HepG2 (cell line): ENCODE data around the gene POU6F2. TPM values are rescaled to one million over a fixed set of nuclear protein-coding genes. Genes with fewer than 3 reads are reported as not detected.
A peak's percentile ranks its signal among the peaks of the same experiment; 100 is the strongest.

Experiments used
- ATF7-NPFF ChIP-seq: sonication (generic); formaldehyde crosslinking; IDR thresholded peaks from 2 replicates; pipeline ENCODE4 v1.8.1; 2023; ENCODE audit warnings: mild to moderate bottlenecking, low read depth, missing genetic modification reagents, moderate library complexity
- FOXP1 ChIP-seq, 2 experiments: fragments of 450-650 bp in 1 of 2; IDR thresholded peaks; 2 replicates each; pipeline ENCODE4 v1.6.1; 2017 to 2018; ENCODE audit warnings: antibody characterized with exemption in 1 of 2
- HNF1B ChIP-seq: sonication (generic); formaldehyde crosslinking; IDR thresholded peaks from 2 replicates; pipeline ENCODE4 v1.5.1; 2020; ENCODE audit warnings: mild to moderate bottlenecking, moderate library complexity, missing genetic modification reagents
- RAD21 ChIP-seq: fragments of 450-650 bp; formaldehyde crosslinking; IDR thresholded peaks from 2 replicates; pipeline ENCODE4 v1.5.0; 2020; ENCODE audit warnings: mild to moderate bottlenecking
- SMC3 ChIP-seq: IDR thresholded peaks from 2 replicates; pipeline ENCODE4 v1.6.1; 2011; ENCODE audit warnings: low read length, improper control_type of control experiment
- USF2 ChIP-seq, 2 experiments: sonication (generic) in 1 of 2; formaldehyde crosslinking in 1 of 2; IDR thresholded peaks; 2 replicates each; pipeline versions ENCODE4 v1.5.1 to v1.6.1; 2011 to 2020; ENCODE audit warnings: borderline replicate concordance in 1 of 2, low read depth in 1 of 2, low read length in 1 of 2, mild to moderate bottlenecking in 1 of 2, missing genetic modification reagents in 1 of 2, moderate library complexity in 1 of 2
- ZNF672 ChIP-seq: sonication (generic); formaldehyde crosslinking; IDR thresholded peaks from 2 replicates; pipeline ENCODE4 v1.8.1; 2022; ENCODE audit warnings: missing genetic modification reagents
- polyA plus RNA-seq, 8 experiments: library from polyadenylated mRNA; depleted of rRNA in 3 of 8; stranded (reverse) in 7 of 8; unstranded in 1 of 8; fragments of >200 nt; fragmentation: Illumina TruSeq in 4 of 8; extraction: Trizol in 4 of 8; gene quantifications; 2 replicates each; pipeline versions ENCODE4 v1.2.1 to v1.2.3, GENCODE V29; 2011 to 2016; ENCODE audit warnings: low read depth in 4 of 8, missing spikeins in 1 of 8, mixed read lengths in 1 of 8; ENCODE audit not compliant: insufficient read depth in 1 of 8
- total RNA-seq, 5 experiments: library from RNA; depleted of rRNA; stranded (reverse); fragments of >200 nt; fragmentation: Illumina TruSeq; extraction: Trizol; gene quantifications; 2 replicates each; pipeline ENCODE4 v1.2.3, GENCODE V29; 2016; ENCODE audit warnings: low read depth in 1 of 5
- TF ChIP-seq, protein P1 (sequence below): sonication (generic); formaldehyde crosslinking; IDR thresholded peaks from 2 replicates; pipeline ENCODE4 v1.5.0; 2020; ENCODE audit warnings: missing genetic modification reagents
- TF ChIP-seq, protein P2 (sequence below): sonication (generic); formaldehyde crosslinking; IDR thresholded peaks from 2 replicates; pipeline ENCODE4 v1.4.0; 2020; ENCODE audit warnings: missing genetic modification reagents

POU6F2 gene
- total and polyA plus RNA-seq, 2 of the 13 experiments (the other 11 are each of a cell fraction or from before 2014, with no cell fraction given): not detected

- peak; percentile 54 for TF ChIP-seq SMC3
- TF ChIP-seq, protein P1, sequence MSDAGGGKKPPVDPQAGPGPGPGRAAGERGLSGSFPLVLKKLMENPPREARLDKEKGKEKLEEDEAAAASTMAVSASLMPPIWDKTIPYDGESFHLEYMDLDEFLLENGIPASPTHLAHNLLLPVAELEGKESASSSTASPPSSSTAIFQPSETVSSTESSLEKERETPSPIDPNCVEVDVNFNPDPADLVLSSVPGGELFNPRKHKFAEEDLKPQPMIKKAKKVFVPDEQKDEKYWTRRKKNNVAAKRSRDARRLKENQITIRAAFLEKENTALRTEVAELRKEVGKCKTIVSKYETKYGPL (CRISPR knock-in tag): no peak
- no peak for TF ChIP-seq ATF7-NPFF (CRISPR knock-in tag)
- no peak for TF ChIP-seq ZNF672 (CRISPR knock-in tag)
- TF ChIP-seq HNF1B (CRISPR knock-in tag): 0 out of 2 replicates have a peak, but pooled peaks have one; percentile 17
- TF ChIP-seq RAD21 (CRISPR knock-in tag): 0 out of 2 replicates have a peak, but pooled peaks have one; percentile 28
- TF ChIP-seq USF2 (IDR thresholded peaks at IDR 0.05; ENCODE audit: low read depth, low read length): no peak
- no peak for TF ChIP-seq USF2 (CRISPR knock-in tag; IDR thresholded peaks at IDR 0.05; ENCODE audit: borderline replicate concordance)
- TF ChIP-seq, protein P2, sequence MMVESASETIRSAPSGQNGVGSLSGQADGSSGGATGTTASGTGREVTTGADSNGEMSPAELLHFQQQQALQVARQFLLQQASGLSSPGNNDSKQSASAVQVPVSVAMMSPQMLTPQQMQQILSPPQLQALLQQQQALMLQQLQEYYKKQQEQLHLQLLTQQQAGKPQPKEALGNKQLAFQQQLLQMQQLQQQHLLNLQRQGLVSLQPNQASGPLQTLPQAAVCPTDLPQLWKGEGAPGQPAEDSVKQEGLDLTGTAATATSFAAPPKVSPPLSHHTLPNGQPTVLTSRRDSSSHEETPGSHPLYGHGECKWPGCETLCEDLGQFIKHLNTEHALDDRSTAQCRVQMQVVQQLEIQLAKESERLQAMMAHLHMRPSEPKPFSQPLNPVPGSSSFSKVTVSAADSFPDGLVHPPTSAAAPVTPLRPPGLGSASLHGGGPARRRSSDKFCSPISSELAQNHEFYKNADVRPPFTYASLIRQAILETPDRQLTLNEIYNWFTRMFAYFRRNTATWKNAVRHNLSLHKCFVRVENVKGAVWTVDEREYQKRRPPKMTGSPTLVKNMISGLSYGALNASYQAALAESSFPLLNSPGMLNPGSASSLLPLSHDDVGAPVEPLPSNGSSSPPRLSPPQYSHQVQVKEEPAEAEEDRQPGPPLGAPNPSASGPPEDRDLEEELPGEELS: peak; percentile 91
- TF ChIP-seq FOXP1 (IDR thresholded peaks at IDR 0.05): peak; percentile 91
- peak; percentile 97 for TF ChIP-seq FOXP1 (CRISPR knock-in tag; IDR thresholded peaks at IDR 0.05)
Observed at GRCh38 chr7:38932509-38933168, 45.1 kb upstream of the POU6F2 start (continued).
